Activated naive CD8-positive, alpha-beta T cell treated with anti-CD3 and anti-CD28 coated beads, Interleukin-2, amount 50 U/mL, for 24 hours (primary cell): ENCODE measurements around the gene KCNJ12.
"Not testable (repeated sequence)": the region's sequence is repeated elsewhere in the genome, so short reads cannot be mapped to it uniquely, and the experiment has no call there.

ENCODE experiments used
- ATAC-seq: fragments of 150-1000 bp; cut with Tn5 transposase; one replicate; pipeline ENCODE4 v1.10.0; 2021
- DNase-seq: peaks from one replicate; pipeline ENCODE4 v3.0.0; 2021
- H3K27ac Mint-ChIP-seq: one replicate; pipeline ENCODE4 v1.8.0; 2021; ENCODE audit warnings: mild to moderate bottlenecking, mixed read lengths
- H3K27me3 Mint-ChIP-seq: one replicate; pipeline ENCODE4 v1.8.0; 2021; ENCODE audit warnings: mixed read lengths
- H3K36me3 Mint-ChIP-seq: one replicate; pipeline ENCODE4 v1.8.0; 2021; ENCODE audit warnings: low read depth, mixed read lengths
- H3K4me1 Mint-ChIP-seq: one replicate; pipeline ENCODE4 v1.8.0; 2021; ENCODE audit warnings: mixed read lengths
- H3K4me3 Mint-ChIP-seq: one replicate; pipeline ENCODE4 v1.8.0; 2021; ENCODE audit warnings: mild to moderate bottlenecking, moderate library complexity, mixed read lengths
- H3K9me3 Mint-ChIP-seq: one replicate; pipeline ENCODE4 v1.8.0; 2021; ENCODE audit warnings: mixed read lengths

Gene KCNJ12

GRCh38 chr17:21421421-21422310 is 45.5 kb downstream of the KCNJ12 start:
- H3K27ac Mint-ChIP-seq, ATAC-seq, H3K4me3 Mint-ChIP-seq, H3K36me3 Mint-ChIP-seq, H3K9me3 Mint-ChIP-seq, DNase-seq, H3K27me3 Mint-ChIP-seq: not testable (repeated sequence)
- H3K4me1 Mint-ChIP-seq = peaks cover 16% of the 10 kb centered on the region

DNA sequence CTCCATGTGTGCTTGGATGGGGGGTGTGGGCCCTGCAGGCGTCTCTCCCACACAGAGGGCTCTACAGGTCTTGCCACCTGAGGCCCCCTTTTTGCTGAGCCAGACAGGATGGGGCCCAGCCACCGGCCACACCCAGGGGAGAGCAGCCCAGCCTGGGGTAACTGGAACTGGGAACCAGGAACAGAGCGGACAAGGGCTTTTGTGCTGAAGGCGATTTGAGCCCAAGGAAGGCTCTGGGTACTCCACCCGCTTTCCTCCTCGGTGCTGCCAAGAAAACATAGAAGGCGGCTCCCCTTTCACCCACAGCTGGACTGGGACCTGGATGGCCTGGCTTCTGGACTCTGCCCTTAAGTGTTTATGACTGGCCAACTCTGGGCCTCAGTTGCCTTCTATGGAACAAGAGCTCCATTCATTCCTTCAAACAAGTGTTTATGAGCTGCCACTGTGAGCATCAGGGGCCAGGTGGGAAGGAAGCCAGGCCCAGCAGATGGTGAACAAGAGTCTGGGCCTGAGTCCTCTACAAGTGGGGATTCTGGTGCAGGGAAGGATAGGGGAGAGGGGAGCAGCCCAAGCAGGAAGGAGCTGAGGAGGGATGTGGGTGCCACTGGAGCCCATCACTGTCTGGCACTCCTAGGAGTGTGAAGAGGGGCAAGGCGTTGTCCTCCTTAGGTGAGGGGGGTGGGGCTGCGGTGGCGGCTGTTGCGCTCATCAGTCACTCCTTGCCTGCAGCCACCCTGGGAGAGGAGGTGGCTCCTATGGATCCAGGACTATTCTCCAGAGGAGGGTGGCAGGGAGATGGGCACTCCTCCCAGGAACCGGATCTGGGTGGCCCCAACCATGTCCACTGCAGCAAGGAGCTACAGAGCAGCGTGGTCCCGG is 46.4 kb downstream of the KCNJ12 start:
- ATAC-seq, H3K27me3 Mint-ChIP-seq, H3K4me3 Mint-ChIP-seq, H3K27ac Mint-ChIP-seq, DNase-seq, H3K9me3 Mint-ChIP-seq, H3K36me3 Mint-ChIP-seq: not testable (repeated sequence)
- H3K4me1 Mint-ChIP-seq = peaks cover 16% of the 10 kb centered on the region

GRCh38 chr17:21423190-21423493 is 47.0 kb downstream of the KCNJ12 start:
- not testable (repeated sequence) for H3K27ac Mint-ChIP-seq, H3K36me3 Mint-ChIP-seq, H3K4me3 Mint-ChIP-seq, DNase-seq, ATAC-seq, H3K27me3 Mint-ChIP-seq, H3K9me3 Mint-ChIP-seq
- peaks cover 14% of the 10 kb centered on the region for H3K4me1 Mint-ChIP-seq

- H3K36me3 Mint-ChIP-seq, H3K4me1 Mint-ChIP-seq, H3K27ac Mint-ChIP-seq, H3K4me3 Mint-ChIP-seq, H3K27me3 Mint-ChIP-seq, ATAC-seq, H3K9me3 Mint-ChIP-seq, DNase-seq: not testable (repeated sequence)
Measured at GRCh38 chr17:21424697-21425096, 48.5 kb downstream of the KCNJ12 start.

GRCh38 chr17:21425321-21425720 is 49.2 kb downstream of the KCNJ12 start:
- Mint-ChIP-seq H3K4me3 (no peak overlapping the region), H3K4me1 (no peaks in the 10 kb centered on the region), H3K27ac (no peak overlapping the region), H3K27me3 (no peaks in the 10 kb centered on the region), H3K36me3 (no peaks in the 10 kb centered on the region), H3K9me3 (no peaks in the 10 kb centered on the region)
- ATAC-seq (no peak), DNase-seq (no peak)

DNA sequence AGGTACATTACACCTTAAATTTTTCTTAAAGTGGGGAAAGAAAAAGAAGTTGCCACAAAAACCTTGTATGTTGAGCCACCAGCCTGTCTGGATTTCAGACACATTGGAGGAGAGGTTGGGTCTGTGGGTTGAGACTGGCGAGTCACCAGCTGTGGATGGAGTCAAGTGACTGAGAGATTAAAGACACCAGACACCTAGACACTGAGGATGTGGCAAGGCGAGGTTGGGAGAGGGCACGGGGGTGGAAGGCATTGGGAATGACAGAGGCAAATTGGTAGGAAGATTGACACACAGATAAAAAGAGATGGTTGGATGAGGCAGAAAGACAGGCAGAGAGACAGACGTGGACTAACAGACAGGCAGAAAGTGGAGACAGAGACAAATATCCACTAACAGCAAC is 49.6 kb downstream of the KCNJ12 start:
- Mint-ChIP-seq H3K9me3 (no peaks in the 10 kb centered on the region), H3K36me3 (no peaks in the 10 kb centered on the region), H3K27me3 (no peaks in the 10 kb centered on the region), H3K4me3 (no peak overlapping the region), H3K4me1 (no peaks in the 10 kb centered on the region), H3K27ac (no peak overlapping the region)
- no peak for ATAC-seq
- DNase-seq = no peak

DNA sequence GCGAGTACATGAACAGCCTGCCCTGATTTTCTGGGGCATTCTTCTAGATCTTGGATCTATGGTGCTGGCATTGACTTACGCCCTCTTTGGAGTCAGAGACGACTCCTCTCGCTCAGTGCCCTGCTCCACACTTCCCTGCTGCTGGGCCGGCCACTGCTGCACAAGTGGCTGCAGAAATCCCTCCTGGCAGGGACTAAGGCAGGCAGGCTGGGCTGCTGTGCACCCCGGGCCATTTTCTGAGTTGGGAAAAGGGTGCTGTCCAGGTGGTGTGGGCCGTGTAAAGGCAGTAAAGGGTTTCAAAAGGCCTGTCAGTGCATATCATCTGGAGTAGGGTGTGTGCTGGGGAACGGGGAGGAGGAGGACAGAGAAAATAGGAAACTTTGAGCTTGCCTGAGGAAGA is 50.1 kb downstream of the KCNJ12 start:
- H3K9me3 Mint-ChIP-seq, H3K36me3 Mint-ChIP-seq, H3K4me1 Mint-ChIP-seq, H3K27ac Mint-ChIP-seq, DNase-seq, H3K27me3 Mint-ChIP-seq, H3K4me3 Mint-ChIP-seq, ATAC-seq: not testable (repeated sequence)

GRCh38 chr17:21426876-21427275 is 50.7 kb downstream of the KCNJ12 start:
- not testable (repeated sequence) for H3K27ac Mint-ChIP-seq, H3K9me3 Mint-ChIP-seq, DNase-seq, ATAC-seq, H3K4me1 Mint-ChIP-seq, H3K36me3 Mint-ChIP-seq, H3K4me3 Mint-ChIP-seq, H3K27me3 Mint-ChIP-seq

GRCh38 chr17:21427727-21428126 is 51.6 kb downstream of the KCNJ12 start:
- H3K27me3 Mint-ChIP-seq, H3K27ac Mint-ChIP-seq, H3K4me1 Mint-ChIP-seq, ATAC-seq, H3K36me3 Mint-ChIP-seq, H3K4me3 Mint-ChIP-seq, DNase-seq, H3K9me3 Mint-ChIP-seq: not testable (repeated sequence)

- ATAC-seq, H3K27me3 Mint-ChIP-seq, H3K36me3 Mint-ChIP-seq, DNase-seq, H3K4me3 Mint-ChIP-seq, H3K27ac Mint-ChIP-seq, H3K4me1 Mint-ChIP-seq, H3K9me3 Mint-ChIP-seq: not testable (repeated sequence)
Measured at GRCh38 chr17:21428752-21429424, 52.7 kb downstream of the KCNJ12 start.

- H3K27ac Mint-ChIP-seq, H3K36me3 Mint-ChIP-seq, H3K4me3 Mint-ChIP-seq, H3K27me3 Mint-ChIP-seq, H3K4me1 Mint-ChIP-seq, DNase-seq, ATAC-seq, H3K9me3 Mint-ChIP-seq: not testable (repeated sequence)
Measured at GRCh38 chr17:21429921-21430628, 53.9 kb downstream of the KCNJ12 start.

DNA sequence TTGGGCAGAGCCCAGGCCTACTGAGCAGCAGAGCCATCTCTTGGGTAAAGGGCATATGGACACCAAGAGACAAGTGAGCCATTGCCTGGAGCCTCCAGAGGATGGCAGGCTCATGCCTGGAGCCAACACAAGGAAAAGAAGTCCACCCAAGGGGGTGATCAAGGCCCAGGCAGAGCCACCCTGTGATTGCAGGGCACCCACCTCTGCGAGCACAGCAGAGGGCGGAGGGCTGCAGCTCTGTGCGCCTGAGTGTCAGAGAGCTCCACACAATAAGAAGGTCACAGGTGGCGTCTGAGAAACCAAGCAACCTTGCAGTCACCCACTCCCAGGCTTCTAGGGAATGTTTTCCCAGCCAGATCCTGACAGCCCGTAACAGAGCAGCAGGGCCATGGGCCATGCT is 57.8 kb downstream of the KCNJ12 start:
- H3K27ac Mint-ChIP-seq, H3K36me3 Mint-ChIP-seq, H3K27me3 Mint-ChIP-seq, DNase-seq, H3K4me1 Mint-ChIP-seq, H3K9me3 Mint-ChIP-seq, ATAC-seq, H3K4me3 Mint-ChIP-seq: not testable (repeated sequence)

DNA sequence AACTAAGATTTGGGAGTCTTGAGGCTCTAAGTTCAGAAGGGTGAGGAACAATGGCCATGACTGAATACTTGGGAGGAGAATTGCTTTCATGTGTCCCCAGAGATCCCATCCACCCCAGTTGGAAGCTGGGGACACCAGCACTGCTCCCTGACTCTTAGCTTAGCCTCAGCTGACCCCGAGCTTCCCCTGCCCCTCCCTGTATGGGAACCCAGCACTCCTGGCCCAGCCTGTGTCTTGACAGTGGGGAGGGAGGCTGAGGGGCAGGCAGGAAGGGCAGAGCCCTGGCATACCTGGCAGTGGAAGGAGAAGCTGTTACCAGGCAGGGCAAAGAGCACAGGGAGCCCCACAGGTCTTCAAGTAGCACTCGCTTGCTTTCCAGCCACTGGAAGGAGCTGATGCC is 58.8 kb downstream of the KCNJ12 start:
- not testable (repeated sequence) for H3K4me1 Mint-ChIP-seq, DNase-seq, H3K36me3 Mint-ChIP-seq, ATAC-seq, H3K4me3 Mint-ChIP-seq, H3K27ac Mint-ChIP-seq, H3K27me3 Mint-ChIP-seq, H3K9me3 Mint-ChIP-seq

- H3K27ac Mint-ChIP-seq, H3K4me1 Mint-ChIP-seq, DNase-seq, H3K27me3 Mint-ChIP-seq, H3K36me3 Mint-ChIP-seq, H3K9me3 Mint-ChIP-seq, ATAC-seq, H3K4me3 Mint-ChIP-seq: not testable (repeated sequence)
Measured at GRCh38 chr17:21436481-21436880, 60.3 kb downstream of the KCNJ12 start.
